ENCODE results near the gene ACACA.

ACACA gene

GRCh38 chr17:37406635-37407461, at the start of gene ACACA, which contains the start of gene TADA2A (continued):
- TF ChIP-seq ZNF391 (tag by site-specific recombination; IDR thresholded peaks at IDR 0.05; ENCODE audit: borderline replicate concordance, low read depth): peak; percentile 35; the same call in 1 of the 2 replicates
- TF ChIP-seq ZBTB6 (tag by site-specific recombination; IDR thresholded peaks at IDR 0.05): peak; percentile 39; the same call in 1 of the 2 replicates
- TF ChIP-seq ZIC2 (tag by site-specific recombination; IDR thresholded peaks at IDR 0.05): peak; percentile 94
- no peak for TF ChIP-seq HOXD13 (CRISPR knock-in tag; IDR thresholded peaks at IDR 0.05; ENCODE audit: borderline replicate concordance)
- TF ChIP-seq ZNF768 (tag by site-specific recombination; IDR thresholded peaks at IDR 0.05): no peak; the same call in 1 of the 2 replicates
- 0 out of 2 replicates have a peak, but pooled peaks have one; percentile 25 for TF ChIP-seq ZNF610 (tag by site-specific recombination; IDR thresholded peaks at IDR 0.05; ENCODE audit: borderline replicate concordance)
- TF ChIP-seq, protein P1, sequence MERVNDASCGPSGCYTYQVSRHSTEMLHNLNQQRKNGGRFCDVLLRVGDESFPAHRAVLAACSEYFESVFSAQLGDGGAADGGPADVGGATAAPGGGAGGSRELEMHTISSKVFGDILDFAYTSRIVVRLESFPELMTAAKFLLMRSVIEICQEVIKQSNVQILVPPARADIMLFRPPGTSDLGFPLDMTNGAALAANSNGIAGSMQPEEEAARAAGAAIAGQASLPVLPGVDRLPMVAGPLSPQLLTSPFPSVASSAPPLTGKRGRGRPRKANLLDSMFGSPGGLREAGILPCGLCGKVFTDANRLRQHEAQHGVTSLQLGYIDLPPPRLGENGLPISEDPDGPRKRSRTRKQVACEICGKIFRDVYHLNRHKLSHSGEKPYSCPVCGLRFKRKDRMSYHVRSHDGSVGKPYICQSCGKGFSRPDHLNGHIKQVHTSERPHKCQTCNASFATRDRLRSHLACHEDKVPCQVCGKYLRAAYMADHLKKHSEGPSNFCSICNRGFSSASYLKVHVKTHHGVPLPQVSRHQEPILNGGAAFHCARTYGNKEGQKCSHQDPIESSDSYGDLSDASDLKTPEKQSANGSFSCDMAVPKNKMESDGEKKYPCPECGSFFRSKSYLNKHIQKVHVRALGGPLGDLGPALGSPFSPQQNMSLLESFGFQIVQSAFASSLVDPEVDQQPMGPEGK (tag by site-specific recombination; IDR thresholded peaks at IDR 0.05): peak; percentile 8
- TF ChIP-seq, protein P2, sequence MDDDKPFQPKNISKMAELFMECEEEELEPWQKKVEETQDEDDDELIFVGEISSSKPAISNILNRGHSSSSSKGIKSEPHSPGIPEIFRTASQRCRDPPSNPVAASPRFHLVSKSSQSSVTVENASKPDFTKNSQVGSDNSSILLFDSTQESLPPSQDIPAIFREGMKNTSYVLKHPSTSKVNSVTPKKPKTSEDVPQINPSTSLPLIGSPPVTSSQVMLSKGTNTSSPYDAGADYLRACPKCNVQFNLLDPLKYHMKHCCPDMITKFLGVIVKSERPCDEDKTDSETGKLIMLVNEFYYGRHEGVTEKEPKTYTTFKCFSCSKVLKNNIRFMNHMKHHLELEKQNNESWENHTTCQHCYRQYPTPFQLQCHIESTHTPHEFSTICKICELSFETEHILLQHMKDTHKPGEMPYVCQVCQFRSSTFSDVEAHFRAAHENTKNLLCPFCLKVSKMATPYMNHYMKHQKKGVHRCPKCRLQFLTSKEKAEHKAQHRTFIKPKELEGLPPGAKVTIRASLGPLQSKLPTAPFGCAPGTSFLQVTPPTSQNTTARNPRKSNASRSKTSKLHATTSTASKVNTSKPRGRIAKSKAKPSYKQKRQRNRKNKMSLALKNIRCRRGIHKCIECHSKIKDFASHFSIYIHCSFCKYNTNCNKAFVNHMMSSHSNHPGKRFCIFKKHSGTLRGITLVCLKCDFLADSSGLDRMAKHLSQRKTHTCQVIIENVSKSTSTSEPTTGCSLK (tag by site-specific recombination; IDR thresholded peaks at IDR 0.05): no peak
- TF ChIP-seq GLIS2 (tag by site-specific recombination; IDR thresholded peaks at IDR 0.05): peak; percentile 24
- peak; percentile 44; the same call in 1 of the 2 replicates for TF ChIP-seq ZNF561 (tag by site-specific recombination; IDR thresholded peaks at IDR 0.05; ENCODE audit: borderline replicate concordance)
- TF ChIP-seq ZSCAN23 (tag by site-specific recombination; IDR thresholded peaks at IDR 0.05): 0 out of 2 replicates have a peak, but pooled peaks have one; percentile 17
- no peak; the same call in 1 of the 2 replicates for TF ChIP-seq ZNF2 (tag by site-specific recombination; IDR thresholded peaks at IDR 0.05)
- TF ChIP-seq ZBTB20 (tag by site-specific recombination; IDR thresholded peaks at IDR 0.05): peak; percentile 72
- 0 out of 2 replicates have a peak, but pooled peaks have one; percentile 47 for TF ChIP-seq ZNF324 (tag by site-specific recombination; IDR thresholded peaks at IDR 0.05)
- TF ChIP-seq ZNF629 (tag by site-specific recombination; IDR thresholded peaks at IDR 0.05): peak; percentile 35; the same call in 1 of the 2 replicates
- TF ChIP-seq, protein P3, sequence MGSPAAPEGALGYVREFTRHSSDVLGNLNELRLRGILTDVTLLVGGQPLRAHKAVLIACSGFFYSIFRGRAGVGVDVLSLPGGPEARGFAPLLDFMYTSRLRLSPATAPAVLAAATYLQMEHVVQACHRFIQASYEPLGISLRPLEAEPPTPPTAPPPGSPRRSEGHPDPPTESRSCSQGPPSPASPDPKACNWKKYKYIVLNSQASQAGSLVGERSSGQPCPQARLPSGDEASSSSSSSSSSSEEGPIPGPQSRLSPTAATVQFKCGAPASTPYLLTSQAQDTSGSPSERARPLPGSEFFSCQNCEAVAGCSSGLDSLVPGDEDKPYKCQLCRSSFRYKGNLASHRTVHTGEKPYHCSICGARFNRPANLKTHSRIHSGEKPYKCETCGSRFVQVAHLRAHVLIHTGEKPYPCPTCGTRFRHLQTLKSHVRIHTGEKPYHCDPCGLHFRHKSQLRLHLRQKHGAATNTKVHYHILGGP (tag by site-specific recombination; IDR thresholded peaks at IDR 0.05): no peak
- peak; percentile 76 for TF ChIP-seq KLF1 (tag by site-specific recombination; IDR thresholded peaks at IDR 0.05)
- TF ChIP-seq ZNF747 (tag by site-specific recombination; IDR thresholded peaks at IDR 0.05): no peak
- peak; percentile 47 for TF ChIP-seq GLIS1 (tag by site-specific recombination; IDR thresholded peaks at IDR 0.05)
- TF ChIP-seq ZFP3 (tag by site-specific recombination; IDR thresholded peaks at IDR 0.05; ENCODE audit: low read depth): no peak
- TF ChIP-seq ZNF560 (tag by site-specific recombination; IDR thresholded peaks at IDR 0.05; ENCODE audit: borderline replicate concordance): no peak
- no peak for TF ChIP-seq ZNF292 (tag by site-specific recombination; IDR thresholded peaks at IDR 0.05; ENCODE audit: borderline replicate concordance, low read depth)
- no peak for TF ChIP-seq ZNF26 (tag by site-specific recombination; IDR thresholded peaks at IDR 0.05)
- TF ChIP-seq ZNF184 (tag by site-specific recombination; IDR thresholded peaks at IDR 0.05): 0 out of 2 replicates have a peak, but pooled peaks have one; percentile 28
- TF ChIP-seq IKZF3 (tag by site-specific recombination; IDR thresholded peaks at IDR 0.05): peak; percentile 60; the same call in 1 of the 2 replicates
- peak; percentile 71; the same call in 1 of the 2 replicates for TF ChIP-seq ZNF501 (tag by site-specific recombination; IDR thresholded peaks at IDR 0.05)
- TF ChIP-seq ZNF133 (tag by site-specific recombination; IDR thresholded peaks at IDR 0.05): no peak
- TF ChIP-seq SP7 (tag by site-specific recombination; IDR thresholded peaks at IDR 0.05): peak; percentile 59
- no peak for TF ChIP-seq BCL11A (tag by site-specific recombination; IDR thresholded peaks at IDR 0.05; ENCODE audit: low read depth)
- TF ChIP-seq ZSCAN4 (tag by site-specific recombination; IDR thresholded peaks at IDR 0.05): 0 out of 2 replicates have a peak, but pooled peaks have one; percentile 19

Data from HEK293 (cell line).